ENCODE data around the gene NSMCE1.

The NSMCE1 gene

GRCh38 chr16:27308792-27309191, 40.2 kb upstream of the NSMCE1 start:
- DNase-seq (ENCODE audit: extremely low read depth, low read depth) = no peak
- no peak overlapping the region for H3K4me3 ChIP-seq (replicated peaks; ENCODE audit: low read depth, low read length)
- TF ChIP-seq CTCF (IDR thresholded peaks at IDR 0.05; ENCODE audit: low read depth, low read length, missing control alignments) = no peak

DNA sequence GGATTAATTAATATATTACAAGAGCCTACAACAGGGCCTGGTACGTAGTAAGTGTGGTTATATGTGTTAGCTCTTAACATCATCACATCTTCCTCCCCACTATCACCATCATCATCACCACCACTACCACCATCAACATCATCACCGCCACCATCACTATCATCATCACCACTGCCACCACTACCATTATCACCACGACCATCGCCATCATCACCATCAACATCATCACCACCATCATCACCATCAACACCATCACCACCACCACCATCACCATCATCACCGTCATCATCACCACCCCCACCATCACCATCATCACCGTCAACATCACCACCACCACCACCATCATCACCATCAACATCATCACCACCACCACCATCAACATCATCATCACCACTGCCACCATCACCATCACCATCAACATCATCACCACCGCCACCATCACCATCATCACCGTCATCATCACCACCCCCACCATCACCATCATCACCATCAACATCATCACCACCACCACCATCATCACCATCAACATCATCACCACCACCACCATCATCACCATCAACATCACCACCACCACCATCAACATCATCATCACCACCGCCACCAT, 37.4 kb upstream of the NSMCE1 start:
- no peak for DNase-seq (ENCODE audit: extremely low read depth, low read depth)
- H3K4me3 ChIP-seq (replicated peaks; ENCODE audit: low read depth, low read length) = no peak overlapping the region
- no peak for TF ChIP-seq CTCF (IDR thresholded peaks at IDR 0.05; ENCODE audit: low read depth, low read length, missing control alignments)

DNA sequence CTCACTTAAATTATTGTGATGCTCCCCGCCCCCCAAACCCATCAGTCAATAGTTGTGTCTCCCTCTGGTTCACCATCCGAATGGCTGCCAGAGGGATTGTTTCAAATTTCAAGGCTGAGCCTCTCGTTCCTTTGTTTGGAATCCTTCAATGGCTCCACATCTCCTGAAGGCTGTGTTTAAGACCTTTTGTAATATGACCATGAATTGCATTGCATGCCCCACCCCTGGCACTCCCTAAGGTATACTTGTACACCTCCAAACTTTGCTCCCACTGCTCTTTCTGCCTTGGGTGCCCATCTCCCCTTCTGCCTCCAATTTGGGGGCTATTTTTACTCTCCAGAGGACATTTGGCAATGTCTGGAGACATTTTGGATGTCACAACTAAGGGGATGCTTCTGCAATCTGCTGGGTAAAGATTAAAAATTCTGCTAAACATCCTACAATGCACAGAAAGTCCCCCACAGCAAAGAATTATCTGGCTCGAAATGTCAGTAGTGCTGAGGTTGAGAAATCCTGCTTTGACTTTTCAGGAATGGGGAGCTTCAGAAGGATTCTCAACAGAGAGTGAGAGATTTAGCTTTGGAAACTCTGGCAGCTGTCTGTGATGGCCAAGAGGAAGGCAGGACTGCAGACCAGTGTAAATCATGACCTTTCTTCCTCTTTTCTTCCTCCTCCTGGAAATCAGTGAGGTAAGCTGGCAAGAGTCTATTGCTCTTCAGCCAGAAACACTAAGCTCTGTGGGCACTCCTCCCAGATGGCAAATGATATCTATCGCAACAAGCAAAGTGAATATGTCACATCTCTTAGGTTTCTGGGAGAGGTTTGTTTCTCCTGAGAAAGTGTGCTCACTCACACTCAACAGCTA, 36.5 kb upstream of the NSMCE1 start:
- no peak for DNase-seq (ENCODE audit: extremely low read depth, low read depth)
- no peak overlapping the region for H3K4me3 ChIP-seq (replicated peaks; ENCODE audit: low read depth, low read length)
- no peak for TF ChIP-seq CTCF (IDR thresholded peaks at IDR 0.05; ENCODE audit: low read depth, low read length, missing control alignments)

DNA sequence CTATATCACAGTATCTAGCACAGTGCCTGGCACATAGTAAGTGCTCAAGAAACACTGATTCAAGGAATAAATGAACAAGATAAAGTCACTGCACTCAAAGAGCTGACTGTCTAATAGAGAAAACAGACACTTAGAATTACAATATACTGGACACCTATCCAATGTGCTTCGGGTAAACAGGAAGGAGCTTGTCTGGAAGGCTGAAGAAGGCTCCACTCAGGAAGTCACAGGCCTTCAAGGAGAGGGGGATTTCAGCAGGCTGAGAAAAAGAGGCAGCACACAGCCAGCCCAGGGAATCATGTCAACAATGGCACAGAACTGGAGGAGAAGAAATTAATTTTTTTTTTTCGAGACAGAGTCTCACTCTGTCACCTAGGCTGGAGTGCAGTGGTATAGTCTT, 35.5 kb upstream of the NSMCE1 start:
- no peak overlapping the region for H3K4me3 ChIP-seq (replicated peaks; ENCODE audit: low read depth, low read length)
- no peak for TF ChIP-seq CTCF (IDR thresholded peaks at IDR 0.05; ENCODE audit: low read depth, low read length, missing control alignments)
- no peak for DNase-seq (ENCODE audit: extremely low read depth, low read depth)

DNA sequence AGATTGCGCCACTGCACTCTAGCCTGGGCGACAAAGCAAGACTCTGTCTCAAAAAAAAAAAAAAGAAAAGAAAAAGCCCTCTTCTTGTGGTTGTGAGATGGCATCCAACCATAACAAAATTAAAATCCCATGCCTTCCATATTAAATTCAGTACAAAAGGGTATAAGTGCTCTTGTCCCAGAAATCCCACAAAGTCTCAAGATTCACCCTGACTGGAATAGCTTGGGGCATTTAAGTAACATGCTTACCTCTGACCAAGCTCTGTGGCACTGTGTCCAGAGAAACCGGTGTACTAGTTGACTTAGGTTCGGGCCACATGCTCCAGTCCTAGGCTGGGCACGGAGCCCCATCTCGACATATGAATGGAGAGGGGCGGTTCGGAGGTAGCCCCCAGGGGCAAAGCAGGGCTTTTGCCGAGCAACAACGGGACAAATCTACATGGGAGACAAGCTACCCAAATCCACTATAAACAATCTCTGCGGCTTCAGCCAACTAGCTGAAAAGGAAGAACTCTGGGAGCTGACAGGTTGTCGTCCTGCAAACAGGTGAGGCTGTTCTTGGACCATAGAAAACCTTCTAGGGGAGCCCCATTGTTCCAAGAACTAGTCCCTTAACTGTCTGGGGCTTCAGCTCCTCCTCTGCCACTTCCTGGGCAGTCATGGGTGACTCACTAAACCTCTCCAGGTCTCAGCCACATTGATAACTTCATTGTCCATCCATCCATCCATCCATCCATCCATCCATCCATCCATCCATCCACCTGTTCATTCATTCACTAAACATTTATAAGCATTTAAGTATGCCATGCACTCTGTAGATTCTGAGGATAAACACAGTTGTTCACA, 34.9 kb upstream of the NSMCE1 start:
- no peak overlapping the region for H3K4me3 ChIP-seq (replicated peaks; ENCODE audit: low read depth, low read length)
- no peak for TF ChIP-seq CTCF (IDR thresholded peaks at IDR 0.05; ENCODE audit: low read depth, low read length, missing control alignments)
- no peak for DNase-seq (ENCODE audit: extremely low read depth, low read depth)

DNA sequence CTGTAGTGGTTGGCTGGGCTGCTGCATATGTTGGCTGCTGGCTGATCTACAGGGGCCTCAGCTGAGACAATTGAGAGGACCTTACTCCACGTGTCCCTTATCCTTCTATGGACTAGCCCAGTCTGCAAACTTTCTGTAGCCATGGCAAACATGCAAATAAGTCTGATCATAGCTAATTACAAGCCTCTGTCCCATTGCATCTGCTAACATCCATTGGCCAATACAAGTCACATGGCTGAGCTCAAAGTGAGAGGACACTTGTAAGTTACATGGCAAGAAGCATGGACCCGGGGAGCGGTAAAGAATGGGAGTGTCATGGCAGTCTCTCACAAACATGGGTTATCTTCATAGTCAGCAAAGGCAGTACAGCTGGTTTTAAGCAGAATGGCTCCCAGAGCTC, 33.6 kb upstream of the NSMCE1 start:
- no peak overlapping the region for H3K4me3 ChIP-seq (replicated peaks; ENCODE audit: low read depth, low read length)
- DNase-seq (ENCODE audit: extremely low read depth, low read depth) = no peak
- no peak for TF ChIP-seq CTCF (IDR thresholded peaks at IDR 0.05; ENCODE audit: low read depth, low read length, missing control alignments)
